GM19239 (cell line): ENCODE measurements around the gene DGKG.
A peak's percentile ranks its signal among the peaks of the same experiment; 100 is the strongest.

Source experiments
- DNase-seq: peaks from one replicate; pipeline ENCODE4 v3.0.0; 2011; ENCODE audit warnings: low spot score; ENCODE audit not compliant: insufficient read length
- FAIRE-seq: peaks from 2 replicates; lab custom pipeline; 2011; peaks lifted over from hg19 to GRCh38; lab: Jason Lieb, UNC

Gene DGKG

DNA sequence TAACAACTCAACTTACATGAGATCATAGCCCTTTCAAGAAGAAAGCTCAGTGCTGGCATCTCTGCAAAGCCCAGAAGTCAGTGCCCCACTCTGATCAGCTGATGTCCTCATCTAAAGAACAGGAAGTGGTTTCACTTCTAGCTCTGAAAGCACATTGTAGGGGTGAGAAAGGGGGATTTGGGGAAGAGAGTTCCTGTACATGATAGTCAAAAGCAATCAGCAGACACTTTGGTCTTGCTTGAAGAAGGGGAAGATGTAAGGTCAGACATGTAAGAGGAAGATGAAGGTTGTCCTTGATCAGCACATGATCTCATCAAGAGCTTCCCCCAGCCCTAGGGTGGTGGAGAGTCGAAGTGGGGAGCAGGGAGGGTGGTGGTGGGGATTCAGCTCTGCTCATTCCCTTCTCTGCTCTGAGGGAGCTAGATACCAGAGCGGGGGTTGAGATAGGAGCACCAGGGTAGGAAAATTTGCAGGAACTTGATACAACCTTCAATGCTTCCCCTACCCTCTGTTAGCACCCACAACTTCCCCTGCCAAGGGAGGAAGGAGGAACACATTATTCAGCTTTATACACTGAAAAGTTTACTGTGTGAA, 176.7 kb downstream of the DGKG start:
- FAIRE-seq (peak; percentile 82), DNase-seq (peak; percentile 26)

DNA sequence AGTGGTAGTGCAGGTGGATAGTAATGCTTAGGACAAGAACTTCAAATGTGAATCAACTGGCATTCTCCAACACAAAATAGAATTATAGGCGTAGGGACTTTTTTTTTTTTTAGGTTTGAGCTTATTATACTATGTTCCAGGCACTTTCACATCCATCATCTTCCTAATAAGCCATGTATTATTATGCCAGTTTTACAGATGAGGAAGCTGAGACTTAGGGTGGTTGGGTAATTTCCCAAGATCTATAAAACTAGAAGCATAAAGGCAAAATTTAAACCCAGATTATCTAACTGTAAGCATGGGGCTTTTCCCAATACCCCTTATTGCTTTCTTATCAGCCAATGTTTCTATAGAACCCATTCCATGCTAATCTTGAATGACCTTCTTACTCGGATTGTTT, 178.0 kb downstream of the DGKG start:
- DNase-seq = no peak
- no peak for FAIRE-seq

DNA sequence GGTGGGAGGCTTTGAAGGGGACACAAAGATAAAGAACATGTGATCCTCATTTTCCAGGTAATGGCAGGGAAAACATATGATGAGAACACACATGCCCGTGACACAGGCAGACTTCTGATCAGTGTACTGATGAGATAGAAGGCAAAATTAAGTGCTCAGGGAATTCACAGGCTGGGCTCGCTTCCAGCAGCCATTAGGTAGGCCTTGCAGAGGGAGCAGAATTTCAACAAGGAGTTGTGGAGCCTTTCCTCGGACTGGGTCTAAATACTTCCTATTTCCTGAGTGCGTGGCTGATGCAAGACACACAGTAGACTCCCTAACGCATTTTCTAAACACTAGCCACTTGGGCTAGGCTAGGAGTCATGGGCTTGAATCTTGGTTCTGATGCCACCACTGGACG, 179.2 kb downstream of the DGKG start:
- FAIRE-seq = no peak
- DNase-seq = no peak

DNA sequence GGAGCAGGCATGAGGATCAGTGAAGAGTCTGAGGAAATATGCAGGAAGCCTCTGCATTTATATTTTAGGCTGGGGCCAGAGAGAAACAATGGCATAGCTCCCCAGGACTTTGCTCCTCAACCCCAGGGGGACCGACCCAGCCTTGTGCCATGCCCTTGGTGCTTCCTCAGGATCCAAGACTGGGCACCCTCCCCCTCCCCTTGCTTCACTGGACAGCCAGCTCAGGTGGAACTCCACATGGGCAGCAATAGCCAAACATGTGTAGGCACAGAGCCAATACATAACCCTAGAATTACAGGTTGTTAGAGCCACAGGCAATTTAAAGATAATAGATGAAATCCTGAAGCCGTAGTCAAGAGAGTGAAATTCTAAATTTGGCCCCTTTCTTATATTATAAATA, 180.1 kb downstream of the DGKG start:
- DNase-seq (no peak), FAIRE-seq (no peak)

DNA sequence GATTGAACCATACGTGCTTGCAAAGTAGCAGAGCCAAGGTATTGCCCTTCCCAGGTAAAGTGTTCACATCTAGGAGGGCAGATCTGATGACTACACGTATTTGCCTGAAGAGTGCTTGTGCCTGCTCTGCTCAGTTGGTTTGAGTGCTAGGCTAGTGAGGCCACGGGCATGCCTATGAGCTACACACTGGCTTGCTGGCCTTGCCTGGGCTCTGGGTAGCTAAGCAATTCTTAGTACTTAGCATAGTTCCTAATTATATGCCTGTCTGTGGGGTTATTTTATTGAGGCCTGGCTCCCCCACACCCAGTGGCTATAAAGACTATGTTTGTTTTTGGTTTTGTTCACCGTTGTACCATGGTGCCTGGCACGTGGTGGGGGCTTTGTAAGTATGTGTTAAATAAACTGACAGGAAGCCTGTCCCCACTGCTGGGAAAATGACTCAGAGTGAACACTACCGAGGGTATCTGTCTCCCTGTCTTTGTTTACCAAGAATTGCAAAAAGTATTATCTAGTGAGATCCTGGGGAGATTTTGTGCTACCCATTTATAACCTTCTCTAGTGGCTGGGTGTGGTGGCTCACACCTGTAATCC, 181.0 kb downstream of the DGKG start:
- FAIRE-seq = no peak

DNA sequence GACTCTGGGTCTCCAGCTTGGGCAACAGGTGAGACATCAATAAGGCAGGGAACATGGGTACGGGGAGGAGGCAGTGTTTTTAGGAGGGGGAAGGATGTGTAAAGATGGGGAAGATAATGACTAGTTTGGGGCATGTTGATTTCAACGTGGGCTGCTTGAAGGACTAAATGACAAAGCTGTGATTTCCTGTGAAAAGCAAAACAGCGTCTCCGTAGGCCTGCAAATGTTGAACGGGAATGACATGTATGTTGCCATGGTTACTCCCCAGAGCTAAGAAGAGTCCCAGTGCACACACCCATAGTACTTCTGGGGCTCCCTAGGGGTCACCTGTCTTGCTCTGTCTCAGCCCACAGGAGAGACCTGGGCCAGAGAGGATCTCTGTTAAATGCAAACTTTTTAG, 181.9 kb downstream of the DGKG start:
- FAIRE-seq (no peak), DNase-seq (no peak)

More for the DNA sequence above, 181.0 kb downstream of the DGKG start:
- no peak for DNase-seq

DNA sequence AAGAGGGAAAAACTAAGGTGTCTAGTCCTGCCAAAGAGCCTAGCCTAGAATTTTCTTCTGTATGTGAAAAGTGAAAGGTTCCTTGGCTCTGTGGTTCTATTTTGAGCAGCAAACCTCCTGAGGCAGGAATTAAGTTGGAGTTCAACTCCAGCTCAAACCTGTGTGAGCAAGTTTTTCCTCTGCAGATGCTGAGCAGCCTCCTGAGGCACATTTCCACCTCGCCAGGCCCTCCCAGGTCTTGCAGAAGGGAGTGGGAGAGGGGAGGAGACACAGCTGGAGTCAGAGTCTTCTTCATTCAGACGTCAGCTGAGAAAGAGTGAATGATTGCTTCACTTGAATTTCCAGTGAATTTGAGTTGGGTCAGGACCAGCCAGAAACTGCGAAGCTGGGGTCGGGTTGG, 183.6 kb downstream of the DGKG start:
- no peak for DNase-seq
- FAIRE-seq = no peak

DNA sequence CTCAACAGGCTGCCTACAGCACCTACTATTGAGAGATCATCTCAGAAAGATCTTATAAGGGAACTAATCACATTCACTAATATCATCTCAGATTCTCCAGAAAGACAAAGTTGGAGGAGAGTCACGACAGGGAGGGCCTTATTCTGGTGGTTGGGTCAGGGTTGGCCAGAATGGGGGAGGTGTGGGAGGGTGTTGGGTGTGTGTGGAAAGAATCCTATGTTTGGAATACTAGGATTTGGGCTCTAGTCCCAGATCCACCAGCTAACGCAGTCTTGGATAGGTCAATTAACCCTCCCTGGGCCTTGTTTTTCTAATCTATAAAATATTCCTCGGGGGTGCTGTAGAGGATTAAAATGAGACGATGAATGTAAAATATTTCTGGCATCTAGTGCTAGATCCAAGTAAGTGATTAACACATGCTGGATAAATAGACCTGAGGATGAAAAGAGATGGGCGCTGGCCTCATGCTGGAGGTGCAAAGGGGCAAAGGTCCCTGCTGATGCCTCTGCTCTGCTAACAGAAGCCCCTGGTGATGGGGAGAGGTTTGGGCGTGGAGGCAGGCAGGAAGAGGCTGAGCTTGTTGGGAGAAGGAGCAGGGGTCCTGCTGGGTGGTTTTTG, 185.6 kb downstream of the DGKG start:
- DNase-seq = no peak
- no peak for FAIRE-seq

DNA sequence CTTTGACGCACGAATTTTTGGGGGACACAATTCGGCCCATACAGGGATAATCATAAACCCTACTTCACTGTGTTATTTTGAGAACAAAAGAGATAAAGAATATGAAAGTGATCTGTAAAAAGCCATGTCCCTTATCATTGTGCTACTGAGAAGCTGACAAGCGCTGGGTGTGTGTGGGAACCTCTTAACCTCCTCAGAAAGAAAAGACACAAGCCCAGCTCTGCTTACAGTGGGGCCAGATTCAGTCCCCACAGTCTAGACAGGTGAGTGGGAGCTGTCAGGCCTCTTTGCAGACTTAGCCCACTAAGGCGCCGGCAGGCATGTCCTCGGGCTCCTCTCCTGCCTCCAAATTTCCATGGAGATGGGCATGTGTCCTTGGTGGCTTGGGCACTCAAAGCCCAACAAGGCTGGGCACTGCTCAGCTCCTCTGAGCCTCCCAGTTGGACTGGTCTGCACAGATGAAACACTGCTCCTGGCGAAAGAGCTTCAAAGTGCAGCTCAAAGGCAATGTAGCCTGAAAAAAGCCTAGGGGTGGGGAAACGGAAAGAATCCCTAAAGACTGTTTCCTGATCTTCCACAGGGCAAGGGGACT, 188.7 kb downstream of the DGKG start:
- FAIRE-seq (no peak), DNase-seq (no peak)

DNA sequence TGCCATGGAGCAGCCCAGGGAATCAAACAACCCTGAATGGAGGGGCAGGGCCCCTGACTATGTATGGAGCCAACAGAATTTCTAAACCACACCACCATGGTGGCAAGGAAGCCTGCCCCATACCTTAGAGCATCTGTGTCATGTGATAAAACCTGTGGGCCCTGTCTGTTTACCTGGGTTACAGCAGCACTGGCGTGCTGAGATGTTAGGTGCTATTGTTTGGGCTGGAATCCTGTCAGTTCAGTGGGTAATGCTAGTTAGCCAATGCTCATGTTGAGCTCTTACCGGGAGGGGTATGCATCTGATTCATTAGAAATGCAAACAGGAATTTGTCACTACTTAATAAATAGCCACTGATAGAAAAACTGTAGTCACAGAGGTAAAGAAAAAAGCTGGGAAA, 189.7 kb downstream of the DGKG start:
- FAIRE-seq = no peak
- no peak for DNase-seq

DNA sequence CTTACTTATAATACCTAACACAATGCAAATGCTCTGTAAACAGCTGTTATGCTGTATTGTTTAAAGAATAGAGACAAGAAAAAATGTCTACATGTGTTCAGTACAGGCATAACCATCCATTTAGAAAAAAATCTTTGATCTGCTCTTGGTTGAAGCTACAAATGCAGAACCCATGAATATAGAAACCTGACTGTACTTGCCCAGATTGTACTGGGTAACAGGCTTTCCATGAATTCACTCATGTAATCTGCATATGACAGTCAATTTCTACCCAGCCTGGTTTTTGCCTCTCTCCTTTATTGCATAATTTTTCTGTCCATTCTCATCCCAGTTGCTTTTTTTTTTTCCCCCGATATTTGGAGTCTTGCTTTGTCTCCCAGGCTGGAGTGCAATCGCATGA, 190.5 kb downstream of the DGKG start:
- DNase-seq = no peak
- FAIRE-seq = no peak

DNA sequence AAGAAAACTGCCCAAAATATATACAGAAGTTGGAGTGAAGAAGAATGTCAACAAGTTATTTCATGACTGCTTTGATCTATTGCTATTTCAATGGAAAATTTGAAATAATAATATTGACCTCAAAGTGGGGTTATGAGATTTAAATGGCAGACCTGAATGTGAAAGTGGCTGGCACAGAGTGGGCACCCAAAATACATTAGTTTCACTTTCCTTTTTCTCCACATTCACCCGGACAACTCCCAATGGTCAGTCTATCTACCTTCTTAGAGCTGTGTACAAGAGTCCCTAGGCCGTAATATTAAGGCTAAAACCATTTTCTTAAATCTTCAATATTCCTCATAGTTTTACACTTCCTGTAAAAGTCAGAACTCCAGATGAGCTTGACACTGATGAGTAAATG, 191.5 kb downstream of the DGKG start:
- peak; percentile 55 for FAIRE-seq
- DNase-seq = no peak

DNA sequence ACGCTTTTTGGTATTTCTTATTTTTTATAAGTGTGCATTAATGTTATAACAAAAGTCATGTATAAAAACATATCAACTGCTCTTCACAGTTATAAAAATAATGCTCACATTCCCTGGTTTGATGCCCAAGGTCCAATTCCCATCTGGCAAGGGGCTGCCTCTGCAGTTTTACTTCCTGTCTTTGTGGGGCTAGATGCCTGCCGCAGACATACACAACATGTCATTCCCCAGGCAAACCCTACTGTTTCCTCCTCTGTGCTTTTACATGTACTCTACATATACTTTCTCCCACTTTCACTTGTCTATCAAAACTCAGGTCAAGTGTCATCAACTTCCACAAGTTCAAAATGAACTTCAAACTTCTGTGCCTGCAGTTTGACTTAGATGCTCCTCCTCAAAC, 192.7 kb downstream of the DGKG start:
- no peak for DNase-seq
- FAIRE-seq = no peak

DNA sequence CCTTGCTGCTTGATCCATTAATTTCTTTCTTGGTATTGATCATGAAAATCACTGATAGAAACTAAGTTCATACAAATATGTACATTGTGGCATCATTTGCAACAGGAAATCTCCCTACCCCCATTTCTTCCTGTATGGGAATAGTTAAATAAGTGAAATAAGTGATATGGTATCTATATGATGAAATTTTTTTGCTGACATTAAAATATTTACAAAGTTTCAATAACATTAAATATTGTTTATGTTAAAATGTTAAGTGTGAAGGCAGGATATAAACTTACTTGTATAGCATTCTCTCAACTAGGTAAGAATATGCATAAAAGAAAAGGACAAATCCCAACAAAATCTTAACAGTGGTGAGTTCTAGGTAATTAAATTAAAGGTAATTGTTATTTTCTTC, 193.1 kb downstream of the DGKG start:
- FAIRE-seq (no peak), DNase-seq (no peak)

DNA sequence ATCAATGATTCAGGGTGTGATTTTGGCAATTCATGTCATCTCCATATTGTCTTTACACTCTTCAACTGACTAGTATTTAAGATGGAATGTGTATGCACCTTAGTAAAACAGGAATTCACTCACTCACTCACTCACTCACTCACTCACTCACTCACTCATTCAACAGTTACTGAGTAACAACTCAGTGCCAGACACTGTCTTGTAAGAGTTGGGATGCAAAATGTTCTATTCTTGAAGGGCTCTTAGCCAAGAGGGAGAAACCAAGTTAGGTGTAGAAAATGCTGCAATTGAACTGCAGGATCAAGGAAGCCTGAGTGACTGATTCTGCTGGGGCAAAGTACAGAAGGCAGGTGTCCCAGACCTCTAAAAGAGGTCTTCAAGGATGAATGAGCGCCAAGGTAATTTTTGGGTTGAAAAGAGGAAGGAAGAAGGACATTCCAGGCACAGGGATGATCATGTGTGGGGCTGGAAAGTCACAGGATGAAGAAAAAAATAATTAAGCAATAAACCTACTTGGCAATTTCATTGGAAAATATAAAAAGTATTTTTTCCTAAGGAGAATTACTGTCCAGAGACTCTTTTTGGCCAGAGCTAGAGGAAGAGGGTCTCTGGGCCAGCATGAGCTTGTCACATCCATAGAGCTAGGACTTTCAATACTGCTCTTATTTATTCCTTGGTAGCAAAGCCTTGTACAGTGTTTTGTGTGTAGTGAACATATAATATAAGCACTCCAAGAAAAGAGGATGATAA, 194.2 kb downstream of the DGKG start:
- FAIRE-seq (no peak), DNase-seq (no peak)

DNA sequence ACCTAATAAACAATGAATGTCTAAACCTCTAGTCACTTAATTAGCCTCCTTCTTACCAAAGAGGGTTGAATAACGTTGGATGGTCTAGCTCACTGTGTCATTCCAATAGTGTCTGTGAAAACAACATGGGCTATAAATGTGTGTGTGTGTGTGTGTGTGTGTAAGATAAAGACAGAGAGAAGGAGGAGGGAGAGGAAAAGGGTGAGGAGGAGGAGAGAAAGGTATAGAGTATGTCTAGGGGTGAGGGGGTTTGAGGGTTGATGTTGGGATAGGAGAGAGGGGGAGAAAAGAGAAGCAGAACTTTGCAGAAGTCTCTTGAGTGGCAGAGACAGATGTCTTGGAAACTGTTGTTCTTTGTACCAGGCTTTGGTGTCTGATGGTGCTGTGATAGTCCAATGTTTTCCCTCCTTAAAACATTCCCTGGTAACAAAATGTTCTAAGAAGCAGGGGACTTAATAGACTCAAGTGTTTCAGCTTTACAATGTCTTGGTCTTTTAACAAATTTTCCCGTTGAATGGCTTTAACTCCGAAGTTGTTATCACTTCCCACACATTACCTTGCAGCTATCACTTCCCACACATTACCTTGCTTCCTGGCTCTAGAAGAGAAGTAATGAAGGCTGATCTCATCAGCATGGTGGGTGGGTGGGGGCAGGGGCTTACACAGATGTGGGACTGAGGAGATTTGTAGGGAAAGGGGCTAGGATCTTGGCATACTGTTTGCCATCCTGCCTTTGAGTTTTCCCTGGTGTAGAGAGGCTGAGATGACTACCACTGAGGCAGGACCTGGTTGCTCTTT, 195.3 kb downstream of the DGKG start:
- no peak for DNase-seq
- no peak for FAIRE-seq

DNA sequence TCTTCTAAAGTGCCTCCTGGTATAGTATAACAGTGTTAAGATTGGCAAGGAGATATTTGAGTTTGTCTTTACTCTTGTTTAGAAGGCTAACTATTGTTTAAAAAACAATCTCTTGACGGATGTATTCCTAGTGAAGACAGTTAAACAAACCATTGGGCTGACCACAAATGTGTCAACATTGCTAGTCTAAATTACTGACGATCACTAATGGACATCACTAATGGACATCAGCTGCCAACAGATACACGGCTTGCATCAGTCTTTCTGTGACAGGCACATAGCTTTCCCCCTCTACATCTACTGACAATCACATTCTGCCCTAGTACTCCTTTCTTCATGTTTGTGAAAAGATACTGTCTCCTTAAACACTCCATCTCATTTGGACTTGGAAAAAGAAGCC, 196.0 kb downstream of the DGKG start:
- FAIRE-seq = no peak
- no peak for DNase-seq

DNA sequence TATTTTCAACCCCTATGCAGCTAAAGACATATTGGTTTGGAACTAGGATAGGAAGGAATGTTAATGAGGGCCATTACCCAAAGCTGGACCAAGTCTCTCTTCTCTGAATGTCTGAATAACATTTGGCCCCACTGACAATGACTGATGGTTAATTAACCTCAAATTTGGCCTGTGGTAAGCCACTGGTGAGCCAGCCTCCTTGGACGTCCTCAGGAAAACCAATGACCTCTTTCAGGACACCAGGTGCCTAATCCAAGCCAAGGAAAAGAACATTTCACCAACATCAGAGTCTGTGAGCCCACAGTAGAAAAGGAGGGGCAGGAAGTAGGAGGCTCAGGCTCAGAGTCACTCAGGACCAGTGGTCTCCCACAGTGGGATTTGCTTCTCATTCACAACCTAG, 196.7 kb downstream of the DGKG start:
- no peak for FAIRE-seq
- no peak for DNase-seq

DNA sequence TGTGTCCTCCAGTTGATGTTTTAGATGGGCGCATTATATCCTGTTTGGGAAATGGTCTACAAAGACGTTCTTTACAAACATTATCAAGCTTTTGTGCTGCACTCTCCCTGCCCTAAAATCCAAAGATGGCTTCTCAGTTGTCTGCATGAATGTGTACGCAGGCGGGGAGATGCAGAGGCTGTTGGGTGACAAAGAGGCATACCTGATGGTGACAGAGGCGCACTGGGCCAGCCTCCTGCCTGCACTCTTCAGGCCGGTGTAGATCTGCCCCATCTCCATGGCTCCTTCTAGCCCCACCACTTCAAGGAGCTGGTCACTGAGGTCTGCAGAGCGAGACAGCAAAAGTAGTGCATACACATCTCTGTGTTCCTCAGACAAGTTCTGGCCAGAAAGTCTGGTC, 197.3 kb downstream of the DGKG start:
- DNase-seq = no peak

DNA sequence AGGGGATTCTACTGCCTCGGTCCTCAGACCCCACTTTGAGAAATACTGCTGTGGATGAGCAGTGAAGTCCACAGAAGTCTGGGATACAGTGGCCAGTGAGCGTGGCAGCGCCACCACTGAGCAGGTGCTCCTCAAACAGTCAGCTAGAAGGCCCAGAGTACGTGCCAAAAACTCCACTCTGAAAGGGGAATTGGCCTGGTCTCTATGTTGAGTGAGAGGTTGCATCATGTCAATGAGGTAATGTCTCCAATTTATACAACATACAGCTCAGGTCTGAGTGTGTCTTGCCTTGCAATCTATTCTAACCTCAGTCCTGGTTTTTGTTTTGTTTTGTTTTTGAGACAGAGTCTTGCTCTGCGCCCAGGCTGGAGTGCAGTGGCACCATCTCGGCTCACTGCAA, 199.8 kb downstream of the DGKG start:
- no peak for FAIRE-seq

More for the DNA sequence above, 197.3 kb downstream of the DGKG start:
- no peak for FAIRE-seq

More for the DNA sequence above, 199.8 kb downstream of the DGKG start:
- DNase-seq = no peak
